PC-9 (cell line): ENCODE results near the gene ILF2.

Source experiments
- EZH2 ChIP-seq: fragments of 200-600 bp; sonication (generic); IDR thresholded peaks from 2 replicates; pipeline ENCODE4 v1.8.0; 2017; ENCODE audit warnings: antibody characterized with exemption, low read depth
- TF ChIP-seq, protein P1 (sequence below): fragments of 200-600 bp; sonication (generic); conservative IDR thresholded peaks from 2 replicates; pipeline ENCODE4 v1.6.1; 2017; ENCODE audit warnings: mixed run types, antibody characterized with exemption, mild to moderate bottlenecking, moderate library complexity

DNA sequence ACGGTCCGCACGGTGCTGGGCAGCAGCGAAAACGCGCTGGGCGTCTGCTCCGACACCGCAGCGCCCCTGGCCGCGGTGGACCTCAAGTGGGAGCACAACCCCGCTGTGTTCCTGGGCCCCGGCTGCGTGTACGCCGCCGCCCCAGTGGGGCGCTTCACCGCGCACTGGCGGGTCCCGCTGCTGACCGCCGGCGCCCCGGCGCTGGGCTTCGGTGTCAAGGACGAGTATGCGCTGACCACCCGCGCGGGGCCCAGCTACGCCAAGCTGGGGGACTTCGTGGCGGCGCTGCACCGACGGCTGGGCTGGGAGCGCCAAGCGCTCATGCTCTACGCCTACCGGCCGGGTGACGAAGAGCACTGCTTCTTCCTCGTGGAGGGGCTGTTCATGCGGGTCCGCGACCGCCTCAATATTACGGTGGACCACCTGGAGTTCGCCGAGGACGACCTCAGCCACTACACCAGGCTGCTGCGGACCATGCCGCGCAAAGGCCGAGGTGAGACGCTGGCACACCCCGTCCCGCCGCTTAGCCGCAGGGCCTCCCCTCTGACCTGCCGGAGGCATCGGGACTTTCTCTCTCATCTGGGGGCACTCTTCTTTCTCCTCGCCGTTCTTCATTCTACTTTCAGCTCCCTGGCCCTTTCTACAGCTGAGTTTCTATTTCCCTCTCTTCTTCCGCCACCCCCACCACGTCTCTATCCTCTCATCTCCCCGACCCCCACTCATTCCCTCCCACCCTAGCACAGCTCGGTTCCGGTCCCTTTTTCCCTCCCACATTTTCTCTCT, 8.7 kb upstream of the ILF2 start:
- TF ChIP-seq, protein P1, sequence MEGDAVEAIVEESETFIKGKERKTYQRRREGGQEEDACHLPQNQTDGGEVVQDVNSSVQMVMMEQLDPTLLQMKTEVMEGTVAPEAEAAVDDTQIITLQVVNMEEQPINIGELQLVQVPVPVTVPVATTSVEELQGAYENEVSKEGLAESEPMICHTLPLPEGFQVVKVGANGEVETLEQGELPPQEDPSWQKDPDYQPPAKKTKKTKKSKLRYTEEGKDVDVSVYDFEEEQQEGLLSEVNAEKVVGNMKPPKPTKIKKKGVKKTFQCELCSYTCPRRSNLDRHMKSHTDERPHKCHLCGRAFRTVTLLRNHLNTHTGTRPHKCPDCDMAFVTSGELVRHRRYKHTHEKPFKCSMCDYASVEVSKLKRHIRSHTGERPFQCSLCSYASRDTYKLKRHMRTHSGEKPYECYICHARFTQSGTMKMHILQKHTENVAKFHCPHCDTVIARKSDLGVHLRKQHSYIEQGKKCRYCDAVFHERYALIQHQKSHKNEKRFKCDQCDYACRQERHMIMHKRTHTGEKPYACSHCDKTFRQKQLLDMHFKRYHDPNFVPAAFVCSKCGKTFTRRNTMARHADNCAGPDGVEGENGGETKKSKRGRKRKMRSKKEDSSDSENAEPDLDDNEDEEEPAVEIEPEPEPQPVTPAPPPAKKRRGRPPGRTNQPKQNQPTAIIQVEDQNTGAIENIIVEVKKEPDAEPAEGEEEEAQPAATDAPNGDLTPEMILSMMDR = no peak
- TF ChIP-seq EZH2 = no peak
